HUES6 (cell line): ENCODE results near the gene TMEM144.
"Not testable (repeated sequence)": the region's sequence is repeated elsewhere in the genome, so short reads cannot be mapped to it uniquely, and the experiment has no call there.

Experiments
- H3K27ac ChIP-seq: 2 replicates; pipeline ENCODE4 v1.7.0; 2013; ENCODE audit warnings: low read depth, mild to moderate bottlenecking, low read length, inconsistent platforms
- H3K27me3 ChIP-seq: 2 replicates; pipeline ENCODE4 v1.6.1; 2013; ENCODE audit warnings: low read length; ENCODE audit not compliant: control insufficient read depth, insufficient read depth
- H3K36me3 ChIP-seq: 2 replicates; pipeline ENCODE4 v1.6.1; 2013; ENCODE audit warnings: low read length; ENCODE audit not compliant: control insufficient read depth, insufficient read depth
- H3K4me1 ChIP-seq: 2 replicates; pipeline ENCODE4 v1.6.1; 2013; ENCODE audit warnings: low read length; ENCODE audit not compliant: control insufficient read depth, insufficient read depth
- H3K4me3 ChIP-seq: 2 replicates; pipeline ENCODE4 v1.5.1; 2013; ENCODE audit warnings: low read depth, low read length
- H3K9ac ChIP-seq: one replicate; pipeline ENCODE4 v1.6.1; 2013; ENCODE audit warnings: mild to moderate bottlenecking, low read length
- H3K9me3 ChIP-seq: 2 replicates; pipeline ENCODE4 v1.6.1; 2013; ENCODE audit warnings: low read depth, low read length; ENCODE audit not compliant: control insufficient read depth, insufficient read depth

TMEM144 gene

GRCh38 chr4:158211222-158211621, 936 bp downstream of the TMEM144 start:
- Histone ChIP-seq H3K36me3 (no peaks in the 10 kb centered on the region), H3K9ac (no peak overlapping the region), H3K27me3 (no peaks in the 10 kb centered on the region), H3K4me3 (peak overlapping the region; percentile 69), H3K27ac (no peak overlapping the region), H3K4me1 (no peaks in the 10 kb centered on the region; the same call in 1 of the 2 replicates), H3K9me3 (no peaks in the 10 kb centered on the region)

- Histone ChIP-seq H3K4me3 (no peak overlapping the region), H3K27me3 (no peaks in the 10 kb centered on the region), H3K4me1 (no peaks in the 10 kb centered on the region; the same call in 1 of the 2 replicates), H3K36me3 (no peaks in the 10 kb centered on the region), H3K9me3 (no peaks in the 10 kb centered on the region), H3K27ac (no peak overlapping the region), H3K9ac (no peak overlapping the region)
Observed at GRCh38 chr4:158213466-158213865, 3.2 kb downstream of the TMEM144 start.

- Histone ChIP-seq H3K9me3 (no peaks in the 10 kb centered on the region), H3K9ac (no peak overlapping the region), H3K27ac (no peak overlapping the region), H3K4me1 (peaks cover 5% of the 10 kb centered on the region), H3K36me3 (no peaks in the 10 kb centered on the region), H3K4me3 (no peak overlapping the region), H3K27me3 (no peaks in the 10 kb centered on the region)
Observed at GRCh38 chr4:158214856-158215255, 4.6 kb downstream of the TMEM144 start.

GRCh38 chr4:158217763-158218162, 7.5 kb downstream of the TMEM144 start:
- H3K27ac ChIP-seq, result no peak overlapping the region
- H3K27me3 ChIP-seq, result no peaks in the 10 kb centered on the region
- no peaks in the 10 kb centered on the region for H3K9me3 ChIP-seq
- H3K4me1 ChIP-seq, result peaks cover 8% of the 10 kb centered on the region; the same call in 1 of the 2 replicates
- no peaks in the 10 kb centered on the region; the same call in 1 of the 2 replicates for H3K36me3 ChIP-seq
- H3K4me3 ChIP-seq, result no peak overlapping the region
- H3K9ac ChIP-seq, result no peak overlapping the region

- H3K27ac ChIP-seq, result no peak overlapping the region
- no peaks in the 10 kb centered on the region for H3K9me3 ChIP-seq
- H3K4me3 ChIP-seq, result no peak overlapping the region
- no peaks in the 10 kb centered on the region; the same call in 1 of the 2 replicates for H3K36me3 ChIP-seq
- peaks cover 8% of the 10 kb centered on the region; the same call in 1 of the 2 replicates for H3K4me1 ChIP-seq
- no peak overlapping the region for H3K9ac ChIP-seq
- no peaks in the 10 kb centered on the region for H3K27me3 ChIP-seq
Observed at GRCh38 chr4:158219623-158220022, 9.3 kb downstream of the TMEM144 start.

- not testable (repeated sequence) for H3K9me3 ChIP-seq, H3K36me3 ChIP-seq, H3K27me3 ChIP-seq, H3K4me1 ChIP-seq, H3K27ac ChIP-seq, H3K9ac ChIP-seq, H3K4me3 ChIP-seq
Observed at GRCh38 chr4:158224318-158224717, 14.0 kb downstream of the TMEM144 start.

- H3K27ac ChIP-seq, H3K4me3 ChIP-seq, H3K9ac ChIP-seq, H3K36me3 ChIP-seq, H3K9me3 ChIP-seq, H3K4me1 ChIP-seq, H3K27me3 ChIP-seq: not testable (repeated sequence)
Observed at GRCh38 chr4:158224999-158225398, 14.7 kb downstream of the TMEM144 start.

- H3K4me1 ChIP-seq, H3K9ac ChIP-seq, H3K4me3 ChIP-seq, H3K27me3 ChIP-seq, H3K9me3 ChIP-seq, H3K36me3 ChIP-seq, H3K27ac ChIP-seq: not testable (repeated sequence)
Observed at GRCh38 chr4:158227880-158228279, 17.6 kb downstream of the TMEM144 start.

- not testable (repeated sequence) for H3K36me3 ChIP-seq, H3K27me3 ChIP-seq, H3K27ac ChIP-seq, H3K4me3 ChIP-seq, H3K9ac ChIP-seq, H3K4me1 ChIP-seq, H3K9me3 ChIP-seq
Observed at GRCh38 chr4:158228399-158228798, 18.1 kb downstream of the TMEM144 start.

GRCh38 chr4:158229768-158230167, 19.5 kb downstream of the TMEM144 start:
- no peak overlapping the region for H3K9ac ChIP-seq
- H3K4me3 ChIP-seq, result no peak overlapping the region
- no peaks in the 10 kb centered on the region for H3K4me1 ChIP-seq
- H3K27ac ChIP-seq, result no peak overlapping the region
- no peaks in the 10 kb centered on the region for H3K9me3 ChIP-seq
- H3K36me3 ChIP-seq, result no peaks in the 10 kb centered on the region
- no peaks in the 10 kb centered on the region for H3K27me3 ChIP-seq

- Histone ChIP-seq H3K9me3 (no peaks in the 10 kb centered on the region), H3K36me3 (no peaks in the 10 kb centered on the region), H3K27ac (no peak overlapping the region), H3K27me3 (no peaks in the 10 kb centered on the region), H3K4me1 (no peaks in the 10 kb centered on the region), H3K4me3 (no peak overlapping the region), H3K9ac (no peak overlapping the region)
Observed at GRCh38 chr4:158234671-158235070, 24.4 kb downstream of the TMEM144 start.
